Activated T-cell treated with anti-CD3 and anti-CD28 coated beads, Interleukin-2, amount 50 U/mL, for 1 hour (primary cell): ENCODE measurements around the gene COQ2.
"Not testable (repeated sequence)": the region's sequence is repeated elsewhere in the genome, so short reads cannot be mapped to it uniquely, and the experiment has no call there.

ENCODE experiments used
- DNase-seq: peaks from one replicate; pipeline ENCODE4 v3.0.0-alpha.2; 2020

The COQ2 gene

GRCh38 chr4:83283181-83283580, 1.4 kb downstream of the COQ2 start:
- no peak for DNase-seq

GRCh38 chr4:83282049-83282535, 2.5 kb downstream of the COQ2 start:
- no peak for DNase-seq

GRCh38 chr4:83281307-83281706, 3.3 kb downstream of the COQ2 start:
- no peak for DNase-seq

- no peak for DNase-seq
These were observed 8.1 kb downstream of the COQ2 start for GRCh38 chr4:83276299-83277040.

GRCh38 chr4:83273926-83274325, 10.7 kb downstream of the COQ2 start:
- DNase-seq: not testable (repeated sequence)

GRCh38 chr4:83272900-83273299, 11.7 kb downstream of the COQ2 start:
- DNase-seq: no peak

GRCh38 chr4:83269256-83269655, 15.3 kb downstream of the COQ2 start:
- no peak for DNase-seq

GRCh38 chr4:83268491-83268890, 16.1 kb downstream of the COQ2 start:
- no peak for DNase-seq

GRCh38 chr4:83267830-83268475, 16.6 kb downstream of the COQ2 start:
- DNase-seq: no peak

GRCh38 chr4:83267121-83267829, 17.3 kb downstream of the COQ2 start:
- no peak for DNase-seq

GRCh38 chr4:83266689-83267088, 17.9 kb downstream of the COQ2 start:
- DNase-seq: no peak

GRCh38 chr4:83263106-83263505, 21.5 kb downstream of the COQ2 start:
- DNase-seq: no peak

GRCh38 chr4:83262682-83263081, 21.9 kb downstream of the COQ2 start:
- DNase-seq: no peak

- no peak for DNase-seq
These were observed 23.3 kb downstream of the COQ2 start for GRCh38 chr4:83261307-83261706.

GRCh38 chr4:83259586-83259985, 25.0 kb downstream of the COQ2 start:
- DNase-seq: no peak

- DNase-seq: no peak
These were observed 26.1 kb downstream of the COQ2 start for GRCh38 chr4:83258461-83258860.

- DNase-seq: no peak
These were observed 26.8 kb downstream of the COQ2 start for GRCh38 chr4:83257811-83258210.

GRCh38 chr4:83255584-83255983, 29.0 kb downstream of the COQ2 start:
- no peak for DNase-seq

- peak; percentile 51 for DNase-seq
These were observed 31.7 kb downstream of the COQ2 start for GRCh38 chr4:83252782-83253405.

GRCh38 chr4:83251447-83251830, 33.2 kb downstream of the COQ2 start:
- no peak for DNase-seq

- no peak for DNase-seq
These were observed 33.7 kb downstream of the COQ2 start for GRCh38 chr4:83250687-83251446.

- DNase-seq: no peak
These were observed 36.1 kb downstream of the COQ2 start for GRCh38 chr4:83248486-83248885.
